Activated T-cell treated with anti-CD3 and anti-CD28 coated beads, Interleukin-2, amount 50 U/mL, for 24 hours (primary cell): ENCODE results near the gene COX7A2.
A peak's percentile ranks its signal among the peaks of the same experiment; 100 is the strongest.

Source experiments
- DNase-seq: peaks from one replicate; pipeline ENCODE4 v3.0.0-alpha.2; 2020
- H3K27ac Mint-ChIP-seq: 2 replicates; pipeline ENCODE4 v1.8.0; 2020; ENCODE audit warnings: mild to moderate bottlenecking, mixed read lengths
- H3K27me3 Mint-ChIP-seq: 2 replicates; pipeline ENCODE4 v1.8.0; 2020; ENCODE audit warnings: mixed read lengths
- H3K36me3 Mint-ChIP-seq: 2 replicates; pipeline ENCODE4 v1.8.0; 2020; ENCODE audit warnings: low read depth, mixed read lengths
- H3K4me1 Mint-ChIP-seq: 2 replicates; pipeline ENCODE4 v1.8.0; 2020; ENCODE audit warnings: low read depth, mixed read lengths
- H3K4me3 Mint-ChIP-seq: 2 replicates; pipeline ENCODE4 v1.8.0; 2020; ENCODE audit warnings: mild to moderate bottlenecking, moderate library complexity, mixed read lengths
- H3K9me3 Mint-ChIP-seq: 2 replicates; pipeline ENCODE4 v1.8.0; 2020; ENCODE audit warnings: mixed read lengths

COX7A2 gene

GRCh38 chr6:75280131-75280855, 36.7 kb upstream of the COX7A2 start:
- Mint-ChIP-seq H3K9me3 (no peaks in the 10 kb centered on the region), H3K36me3 (peaks cover 35% of the 10 kb centered on the region), H3K27me3 (no peaks in the 10 kb centered on the region), H3K4me3 (no peak overlapping the region), H3K27ac (peak overlapping the region; percentile 18), H3K4me1 (peaks cover 59% of the 10 kb centered on the region)
- DNase-seq: no peak

GRCh38 chr6:75279418-75279817, 35.8 kb upstream of the COX7A2 start:
- DNase-seq: no peak
- Mint-ChIP-seq H3K27ac (peak overlapping the region; percentile 55), H3K4me3 (no peak overlapping the region), H3K27me3 (no peaks in the 10 kb centered on the region), H3K9me3 (no peaks in the 10 kb centered on the region), H3K4me1 (peaks cover 66% of the 10 kb centered on the region), H3K36me3 (peaks cover 41% of the 10 kb centered on the region)

- peaks cover 74% of the 10 kb centered on the region for H3K4me1 Mint-ChIP-seq
- no peaks in the 10 kb centered on the region for H3K27me3 Mint-ChIP-seq
- H3K9me3 Mint-ChIP-seq: no peaks in the 10 kb centered on the region
- H3K36me3 Mint-ChIP-seq: peaks cover 49% of the 10 kb centered on the region
- peak overlapping the region; percentile 87 for H3K27ac Mint-ChIP-seq
- H3K4me3 Mint-ChIP-seq: peak overlapping the region; percentile 18
- DNase-seq: no peak
Measured at GRCh38 chr6:75278474-75279077, 35.0 kb upstream of the COX7A2 start.

GRCh38 chr6:75275067-75275466, 31.5 kb upstream of the COX7A2 start:
- Mint-ChIP-seq H3K27ac (peak overlapping the region; percentile 83), H3K4me1 (peaks cover 80% of the 10 kb centered on the region), H3K27me3 (no peaks in the 10 kb centered on the region), H3K36me3 (peaks cover 70% of the 10 kb centered on the region), H3K9me3 (no peaks in the 10 kb centered on the region), H3K4me3 (no peak overlapping the region)
- DNase-seq: no peak

GRCh38 chr6:75273009-75273408, 29.4 kb upstream of the COX7A2 start:
- Mint-ChIP-seq H3K9me3 (no peaks in the 10 kb centered on the region), H3K4me3 (no peak overlapping the region), H3K4me1 (peaks cover 77% of the 10 kb centered on the region), H3K27ac (peak overlapping the region; percentile 61), H3K36me3 (peaks cover 70% of the 10 kb centered on the region), H3K27me3 (no peaks in the 10 kb centered on the region)
- DNase-seq: no peak

GRCh38 chr6:75272145-75272840, 28.7 kb upstream of the COX7A2 start:
- Mint-ChIP-seq H3K4me3 (no peak overlapping the region), H3K4me1 (peaks cover 83% of the 10 kb centered on the region), H3K27ac (peak overlapping the region; percentile 61), H3K9me3 (no peaks in the 10 kb centered on the region), H3K27me3 (no peaks in the 10 kb centered on the region), H3K36me3 (peaks cover 69% of the 10 kb centered on the region)
- DNase-seq: no peak

- no peak for DNase-seq
- no peaks in the 10 kb centered on the region for H3K9me3 Mint-ChIP-seq
- peaks cover 62% of the 10 kb centered on the region for H3K4me1 Mint-ChIP-seq
- no peak overlapping the region for H3K4me3 Mint-ChIP-seq
- H3K27me3 Mint-ChIP-seq: no peaks in the 10 kb centered on the region
- H3K27ac Mint-ChIP-seq: peak overlapping the region; percentile 82
- H3K36me3 Mint-ChIP-seq: peaks cover 58% of the 10 kb centered on the region
Measured at GRCh38 chr6:75268988-75269354, 25.4 kb upstream of the COX7A2 start.

- DNase-seq: no peak
- Mint-ChIP-seq H3K4me1 (peaks cover 58% of the 10 kb centered on the region), H3K27me3 (no peaks in the 10 kb centered on the region), H3K27ac (peak overlapping the region; percentile 82), H3K36me3 (peaks cover 60% of the 10 kb centered on the region), H3K4me3 (no peak overlapping the region), H3K9me3 (no peaks in the 10 kb centered on the region)
Measured at GRCh38 chr6:75268121-75268987, 24.8 kb upstream of the COX7A2 start.

GRCh38 chr6:75267461-75267860, 23.9 kb upstream of the COX7A2 start:
- Mint-ChIP-seq H3K4me3 (no peak overlapping the region), H3K27me3 (no peaks in the 10 kb centered on the region), H3K9me3 (no peaks in the 10 kb centered on the region), H3K27ac (peak overlapping the region; percentile 82), H3K4me1 (peaks cover 50% of the 10 kb centered on the region), H3K36me3 (peaks cover 58% of the 10 kb centered on the region)
- DNase-seq: no peak

GRCh38 chr6:75266716-75267291, 23.2 kb upstream of the COX7A2 start:
- no peak overlapping the region for H3K27ac Mint-ChIP-seq
- no peak for DNase-seq

GRCh38 chr6:75263401-75263750, 19.8 kb upstream of the COX7A2 start:
- H3K4me1 Mint-ChIP-seq: peaks cover 18% of the 10 kb centered on the region
- DNase-seq: no peak
- H3K9me3 Mint-ChIP-seq: no peaks in the 10 kb centered on the region
- H3K27ac Mint-ChIP-seq: no peak overlapping the region
- no peaks in the 10 kb centered on the region for H3K27me3 Mint-ChIP-seq
- H3K4me3 Mint-ChIP-seq: no peak overlapping the region
- H3K36me3 Mint-ChIP-seq: peaks cover 61% of the 10 kb centered on the region

More at GRCh38 chr6:75266716-75267291, 23.2 kb upstream of the COX7A2 start:
- no peaks in the 10 kb centered on the region for H3K27me3 Mint-ChIP-seq
- peaks cover 56% of the 10 kb centered on the region for H3K36me3 Mint-ChIP-seq
- H3K4me3 Mint-ChIP-seq: no peak overlapping the region
- H3K4me1 Mint-ChIP-seq: peaks cover 45% of the 10 kb centered on the region
- H3K9me3 Mint-ChIP-seq: no peaks in the 10 kb centered on the region

- peaks cover 64% of the 10 kb centered on the region for H3K36me3 Mint-ChIP-seq
- no peak overlapping the region for H3K27ac Mint-ChIP-seq
- no peak overlapping the region for H3K4me3 Mint-ChIP-seq
- H3K27me3 Mint-ChIP-seq: no peaks in the 10 kb centered on the region
- H3K4me1 Mint-ChIP-seq: peaks cover 13% of the 10 kb centered on the region
- no peak for DNase-seq
- H3K9me3 Mint-ChIP-seq: no peaks in the 10 kb centered on the region
Measured at GRCh38 chr6:75262716-75263400, 19.3 kb upstream of the COX7A2 start.

GRCh38 chr6:75261299-75261698, 17.7 kb upstream of the COX7A2 start:
- H3K9me3 Mint-ChIP-seq: no peaks in the 10 kb centered on the region
- no peak overlapping the region for H3K4me3 Mint-ChIP-seq
- H3K4me1 Mint-ChIP-seq: no peaks in the 10 kb centered on the region
- no peak for DNase-seq
- H3K27ac Mint-ChIP-seq: no peak overlapping the region
- no peaks in the 10 kb centered on the region for H3K27me3 Mint-ChIP-seq
- peaks cover 75% of the 10 kb centered on the region for H3K36me3 Mint-ChIP-seq
